IMR-90 (cell line): ENCODE measurements around the gene NAV2. TPM values are rescaled to one million over a fixed set of nuclear protein-coding genes. Genes with fewer than 3 reads are reported as not detected.

Experiments used
- ATAC-seq: fragments of 200-7000 bp; cut with Tn5 transposase; 2 replicates; pipeline ENCODE4 v1.9.1; 2020; ENCODE audit warnings: low read depth, mild to moderate bottlenecking, moderate library complexity
- BruUV-seq: library from RNA; stranded (reverse); fragments of 400-500 nt; replicated peaks from 2 replicates; lab custom pipeline; 2021; lab: Mats Ljungman, UMichigan
- CTCF ChIA-PET: fragments of 300-600 bp; formaldehyde crosslinking; extraction: SDS; loops from one replicate; lab custom pipeline; 2021; ENCODE audit warnings: antibody characterized with exemption; lab: Yijun Ruan, JAX
- POLR2A ChIA-PET: fragments of 300-600 bp; sonication (Branson Sonifier 250); formaldehyde crosslinking; loops from one replicate; lab custom pipeline; 2022; ENCODE audit warnings: antibody characterized with exemption; ENCODE audit not compliant: unreplicated experiment; lab: Charles Lee
- DNase-seq: peaks from one replicate; pipeline ENCODE4 v3.0.0; 2013
- H2AFZ ChIP-seq: replicated peaks from 2 replicates; pipeline ENCODE3; 2013; ENCODE audit warnings: low read length, mild to moderate bottlenecking; ENCODE audit not compliant: poor library complexity
- H2AK5ac ChIP-seq: 2 replicates; pipeline ENCODE4 v1.6.1; 2013; ENCODE audit warnings: low read depth, low read length, inconsistent platforms
- H2AK9ac ChIP-seq: replicated peaks from 2 replicates; pipeline ENCODE3; 2013; ENCODE audit warnings: mild to moderate bottlenecking, low read depth, low read length, moderate library complexity; ENCODE audit not compliant: poor library complexity
- H2BK120ac ChIP-seq: 2 replicates; pipeline ENCODE4 v1.6.1; 2013; ENCODE audit warnings: low read depth, low read length, inconsistent platforms
- H2BK15ac ChIP-seq: 3 replicates; pipeline ENCODE4 v1.6.1; 2013; ENCODE audit warnings: low read depth, low read length, inconsistent platforms
- H2BK20ac ChIP-seq: 2 replicates; pipeline ENCODE4 v1.6.1; 2013; ENCODE audit warnings: low read depth, mild to moderate bottlenecking, inconsistent platforms, low read length, moderate library complexity
- H2BK5ac ChIP-seq: 2 replicates; pipeline ENCODE4 v1.6.1; 2013; ENCODE audit warnings: mild to moderate bottlenecking, low read depth, low read length, inconsistent platforms; ENCODE audit not compliant: poor library complexity, severe bottlenecking
- H3K14ac ChIP-seq: replicated peaks from 2 replicates; pipeline ENCODE4 v1.6.1; 2013; ENCODE audit warnings: low read depth, low read length, inconsistent platforms
- H3K18ac ChIP-seq: 2 replicates; pipeline ENCODE4 v1.6.1; 2013; ENCODE audit warnings: low read depth, low read length, control low read depth
- H3K23ac ChIP-seq: 2 replicates; pipeline ENCODE4 v1.6.1; 2013; ENCODE audit warnings: low read depth, low read length, inconsistent platforms
- H3K27ac ChIP-seq: 2 replicates; pipeline ENCODE4 v1.5.1; 2013; ENCODE audit warnings: mild to moderate bottlenecking, control low read depth, low read length; ENCODE audit not compliant: insufficient read depth
- H3K27me3 ChIP-seq: 2 replicates; pipeline ENCODE4 v1.6.1; 2013; ENCODE audit warnings: low read length; ENCODE audit not compliant: control insufficient read depth, insufficient read depth
- H3K36me3 ChIP-seq: 2 replicates; pipeline ENCODE4 v1.6.1; 2013; ENCODE audit warnings: low read length, mixed read lengths; ENCODE audit not compliant: control insufficient read depth, insufficient read depth
- H3K4ac ChIP-seq: 2 replicates; pipeline ENCODE4 v1.6.1; 2013; ENCODE audit warnings: low read depth, low read length, inconsistent platforms
- H3K4me1 ChIP-seq: 2 replicates; pipeline ENCODE4 v1.6.1; 2013; ENCODE audit warnings: low read length, mixed read lengths; ENCODE audit not compliant: control insufficient read depth, insufficient read depth
- H3K4me2 ChIP-seq: 2 replicates; pipeline ENCODE4 v1.6.1; 2013; ENCODE audit warnings: low read depth, mild to moderate bottlenecking, control low read depth, low read length, moderate library complexity
- H3K4me3 ChIP-seq: 2 replicates; pipeline ENCODE4 v1.5.1; 2013; ENCODE audit warnings: low read depth, mild to moderate bottlenecking, control low read depth, low read length, moderate library complexity; ENCODE audit not compliant: insufficient read depth
- H3K56ac ChIP-seq: 2 replicates; pipeline ENCODE4 v1.6.1; 2013; ENCODE audit warnings: low read length, inconsistent platforms; ENCODE audit not compliant: insufficient read depth; ENCODE audit errors: extremely low read depth
- H3K79me1 ChIP-seq, 2 experiments: 2 replicates each; pipeline ENCODE4 v1.6.1; 2013; ENCODE audit warnings: low read length in 2 of 2, inconsistent platforms in 1 of 2, low read depth in 1 of 2
- H3K9ac ChIP-seq: 2 replicates; pipeline ENCODE4 v1.6.1; 2013; ENCODE audit warnings: low read depth, low read length, control low read depth
- H3K9me1 ChIP-seq: 2 replicates; pipeline ENCODE4 v1.6.1; 2013; ENCODE audit warnings: low read length, inconsistent platforms; ENCODE audit not compliant: insufficient read depth
- H3K9me3 ChIP-seq: 2 replicates; pipeline ENCODE4 v1.6.1; 2013; ENCODE audit warnings: low read length; ENCODE audit not compliant: control insufficient read depth, insufficient read depth
- H4K20me1 ChIP-seq: 2 replicates; pipeline ENCODE4 v1.6.1; 2013; ENCODE audit warnings: low read length, inconsistent platforms; ENCODE audit not compliant: insufficient read depth
- H4K5ac ChIP-seq: 2 replicates; pipeline ENCODE4 v1.6.1; 2013; ENCODE audit warnings: mild to moderate bottlenecking, low read depth, low read length, control low read depth
- H4K8ac ChIP-seq, 2 experiments: 2 replicates each; pipeline ENCODE4 v1.6.1; 2013; ENCODE audit warnings: low read depth in 2 of 2, low read length in 2 of 2, control low read depth in 1 of 2, inconsistent platforms in 1 of 2
- H4K91ac ChIP-seq: 2 replicates; pipeline ENCODE4 v1.6.1; 2013; ENCODE audit warnings: low read depth, low read length, inconsistent platforms; ENCODE audit not compliant: insufficient read depth
- FOS ChIP-seq: fragments of 150-350 bp; IDR thresholded peaks from 2 replicates; pipeline ENCODE4 v1.6.1; 2016; ENCODE audit warnings: low read depth, low read length
- WGBS, 2 experiments: methylation state at CpG; one replicate each; pipeline versions ENCODE4 v1.1.5 to v1.1.7; 2013; ENCODE audit warnings: missing lambda C conversion rate in 2 of 2; ENCODE audit not compliant: insufficient read length in 1 of 2; ENCODE audit errors: extremely low coverage in 2 of 2; 5-methylcytosine and 5-hydroxymethylcytosine counted together
- dilution Hi-C: fragments of 300-500 bp; cut with HindIII; formaldehyde crosslinking; loops from one replicate; pipeline ENCODE4 v1.14.3; 2018; ENCODE audit warnings: low sequenced_read_pairs; ENCODE audit not compliant: unreplicated experiment
- in situ Hi-C: fragments of 300-500 bp; cut with MboI; formaldehyde crosslinking; loops from 3 replicates; pipeline ENCODE4 v1.14.3; 2019; ENCODE audit warnings: low sequenced_read_pairs, inconsistent platforms, mixed read lengths
- intact Hi-C: fragments of 100-400 bp; cut with micrococcal nuclease; formaldehyde crosslinking; loops from 2 replicates; pipeline ENCODE4 v1.10.0; 2022
- polyA plus RNA-seq, 3 experiments: library from polyadenylated mRNA; depleted of rRNA; stranded (reverse); fragments of >200 nt; gene quantifications; 2 replicates each; pipeline ENCODE4 v1.2.3, GENCODE V29; 2012; ENCODE audit warnings: low replicate concordance in 1 of 3
- total RNA-seq: library from RNA; depleted of rRNA; stranded (reverse); fragments of >200 nt; gene quantifications from 2 replicates; pipeline ENCODE4 v1.2.3, GENCODE V29; 2012

NAV2 gene
- total and polyA plus RNA-seq, 2 of the 4 experiments (the other 2 are of a cell fraction) = 4.5 to 12.6 TPM

- no peak overlapping the region for H2AK9ac ChIP-seq
- no TSS peak for BruUV-seq
- H3K9me3 ChIP-seq = no peaks in the 10 kb centered on the region
- H3K36me3 ChIP-seq = peaks cover 14% of the 10 kb centered on the region
- no peaks in the 10 kb centered on the region for H3K79me1 ChIP-seq
- H3K56ac ChIP-seq = no peak overlapping the region
- TF ChIP-seq FOS = no peak
- DNase-seq = no peak
- no peaks in the 10 kb centered on the region; the same call in 1 of the 2 replicates for H4K20me1 ChIP-seq
- ATAC-seq = no peak
- peaks cover 9% of the 10 kb centered on the region for H3K4me1 ChIP-seq
- H2BK20ac ChIP-seq = no peak overlapping the region
- no peak overlapping the region for H3K18ac ChIP-seq
- dilution Hi-C loops = no loop called here
- CTCF ChIA-PET = no interaction called here
- no peak overlapping the region for H2BK120ac ChIP-seq
- H4K91ac ChIP-seq = no peak overlapping the region
- no peak overlapping the region for H3K23ac ChIP-seq
- no peak overlapping the region for H3K4me2 ChIP-seq
- no peak overlapping the region for H4K5ac ChIP-seq
- H3K27ac ChIP-seq = no peak overlapping the region
- no peaks in the 10 kb centered on the region for H3K27me3 ChIP-seq
- peaks cover 14% of the 10 kb centered on the region; the same call in 1 of the 2 replicates for H3K9me1 ChIP-seq
- H3K4me3 ChIP-seq = no peak overlapping the region
- POLR2A ChIA-PET = no interaction called here
- intact Hi-C loops = no loop called here
- H2BK5ac ChIP-seq = no peak overlapping the region
- no peak overlapping the region for H2AK5ac ChIP-seq
- H2BK15ac ChIP-seq = no peak overlapping the region
- H2AFZ ChIP-seq = no peak overlapping the region
- no peak overlapping the region for H4K8ac ChIP-seq
- no peak overlapping the region for H3K9ac ChIP-seq
- 92% methylated on average over 2 of the region's 7 CpGs; no CpG with 5 or more reads in 1 of the 2 experiments for WGBS, 2 experiments
- H3K4ac ChIP-seq = no peak overlapping the region
- H3K14ac ChIP-seq = no peak overlapping the region
- in situ Hi-C loops = no loop called here
Measured at GRCh38 chr11:20060647-20061205, 348.1 kb downstream of the NAV2 start.
